ENCODE data around the gene MAST4.

MAST4 gene

GRCh38 chr5:67058998-67059743, 463.0 kb downstream of the MAST4 start:
- DNase-seq: no peak

GRCh38 chr5:67059744-67060490, 463.7 kb downstream of the MAST4 start:
- no peak for DNase-seq

DNA sequence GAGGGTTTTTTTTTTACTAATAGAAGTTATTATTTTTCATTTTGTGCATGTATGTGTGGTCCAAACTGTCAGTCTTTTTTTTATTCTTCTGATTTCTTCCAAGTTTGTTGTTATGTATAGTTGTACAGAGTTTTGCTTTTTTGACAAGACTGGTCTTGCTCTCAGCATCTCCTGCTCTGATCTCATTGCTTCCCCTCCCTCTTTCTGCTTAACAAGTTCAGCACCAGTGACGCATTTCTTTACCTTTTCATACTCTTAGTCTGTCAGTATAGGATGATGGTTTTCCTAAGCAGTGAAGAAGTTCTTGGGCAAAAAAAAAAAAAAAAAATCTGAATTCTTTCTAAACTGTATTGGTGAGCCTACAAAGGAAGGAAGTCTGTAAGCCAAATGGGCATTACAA, 465.3 kb downstream of the MAST4 start:
- no peak for DNase-seq

DNA sequence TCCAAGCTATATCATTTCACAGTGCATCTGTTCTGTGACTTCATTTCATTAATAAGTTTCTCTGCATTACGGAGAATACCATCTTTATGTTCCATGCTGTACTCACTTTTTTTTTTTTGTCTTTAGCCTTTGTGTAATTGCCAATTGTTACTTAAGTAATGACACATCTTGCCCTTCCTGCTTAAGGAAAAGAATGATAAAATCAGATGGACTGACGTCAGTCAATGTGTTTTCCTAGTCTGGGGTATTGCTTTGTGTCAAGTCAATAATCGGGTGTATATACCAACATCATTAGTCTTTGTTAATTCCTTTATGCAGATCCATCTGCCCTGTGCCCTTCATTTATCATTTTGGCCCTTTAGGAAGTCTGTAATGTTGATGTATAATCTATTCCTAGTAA, 466.9 kb downstream of the MAST4 start:
- no peak for DNase-seq

DNA sequence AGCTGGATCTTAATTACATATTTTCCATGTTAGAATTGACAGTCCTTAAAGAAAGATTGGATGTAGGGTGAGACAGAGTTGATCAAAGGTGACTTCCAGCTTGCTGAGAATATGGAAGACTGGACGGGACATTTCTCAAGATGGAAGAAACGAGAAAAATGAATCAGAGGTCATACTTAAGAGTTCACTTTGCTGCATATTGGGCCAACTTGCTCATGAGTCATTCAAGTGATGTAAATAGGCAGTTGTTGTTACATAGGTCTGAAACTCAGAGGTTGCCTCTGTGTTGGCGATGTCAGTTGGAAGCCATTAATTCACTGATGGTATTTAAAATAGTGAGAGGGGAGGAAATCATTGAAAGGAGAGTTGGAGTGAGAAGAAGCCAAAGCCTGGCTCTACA, 467.6 kb downstream of the MAST4 start:
- DNase-seq: no peak

DNA sequence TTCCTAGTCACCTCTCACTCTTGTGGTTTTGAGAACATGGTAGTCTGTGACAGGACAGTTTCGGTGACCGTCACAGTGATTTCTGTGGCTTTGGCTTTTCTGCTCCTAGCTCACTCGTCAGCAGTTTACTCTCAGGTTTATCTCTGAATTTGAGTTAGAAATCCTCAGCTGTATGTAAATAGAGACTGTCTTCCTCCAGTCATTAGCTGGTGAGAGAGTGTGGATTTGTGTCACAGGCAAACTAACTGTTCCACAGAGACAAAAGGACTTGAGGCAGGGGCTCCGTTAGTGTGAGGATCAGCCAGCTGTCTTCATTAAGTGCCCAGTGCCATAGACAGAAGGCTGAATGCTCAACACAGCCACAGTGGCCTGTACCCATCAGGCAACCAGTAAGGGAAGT, 469.0 kb downstream of the MAST4 start:
- no peak for DNase-seq

- no peak for DNase-seq
Observed at GRCh38 chr5:67065696-67066095, 469.5 kb downstream of the MAST4 start.

DNA sequence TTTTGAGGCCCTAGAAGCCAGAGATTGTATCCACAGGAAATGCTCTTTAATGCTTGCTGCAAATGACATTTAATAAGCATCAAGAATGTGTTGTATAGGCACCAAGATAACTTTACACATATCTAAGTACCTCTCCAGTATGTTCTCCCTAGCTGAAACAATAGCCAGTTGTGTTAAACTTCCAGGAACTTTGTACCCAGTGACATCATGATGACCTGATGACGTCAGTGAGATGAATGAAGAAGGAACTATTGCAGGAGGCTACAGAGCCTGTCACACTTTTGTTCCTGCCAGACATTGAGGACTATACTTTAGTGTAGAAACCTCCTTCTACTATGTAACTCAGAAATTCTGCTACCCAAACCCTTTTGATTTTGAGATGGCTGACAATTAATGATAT, 470.6 kb downstream of the MAST4 start:
- no peak for DNase-seq

DNA sequence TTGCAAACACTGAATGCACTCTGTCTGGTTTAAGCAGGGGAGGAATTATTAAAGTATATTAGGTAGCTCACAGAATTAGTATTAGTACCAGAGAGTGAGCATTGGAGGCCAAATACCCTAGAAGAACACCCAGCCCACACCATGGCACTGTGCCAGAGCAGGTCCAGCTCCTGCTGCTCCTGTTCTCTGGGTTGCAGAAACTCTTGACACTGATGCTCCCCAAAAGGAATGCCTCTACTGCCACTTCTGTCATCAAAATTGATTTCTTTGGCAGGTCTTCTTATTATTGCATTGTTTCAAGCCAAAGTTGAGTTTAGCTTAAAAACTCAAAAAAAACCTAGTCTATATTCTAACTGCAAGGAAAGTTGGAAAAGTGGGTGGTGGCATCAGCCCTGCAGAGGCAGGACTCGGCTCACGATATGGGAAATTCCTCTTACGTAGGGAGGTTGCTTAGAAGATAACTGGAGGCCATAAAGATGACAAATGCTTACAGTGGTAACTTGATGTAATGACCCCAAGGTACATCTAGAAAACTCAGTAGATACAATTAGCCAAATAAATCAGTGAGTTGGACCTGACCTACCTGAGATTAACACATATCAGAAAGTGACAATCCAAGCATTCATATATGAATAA, 477.0 kb downstream of the MAST4 start:
- DNase-seq: no peak

GRCh38 chr5:67077296-67077695, 481.1 kb downstream of the MAST4 start:
- no peak for DNase-seq

- no peak for DNase-seq
Observed at GRCh38 chr5:67081261-67081660, 485.1 kb downstream of the MAST4 start.

GRCh38 chr5:67082941-67083340, 486.7 kb downstream of the MAST4 start:
- DNase-seq: no peak

DNA sequence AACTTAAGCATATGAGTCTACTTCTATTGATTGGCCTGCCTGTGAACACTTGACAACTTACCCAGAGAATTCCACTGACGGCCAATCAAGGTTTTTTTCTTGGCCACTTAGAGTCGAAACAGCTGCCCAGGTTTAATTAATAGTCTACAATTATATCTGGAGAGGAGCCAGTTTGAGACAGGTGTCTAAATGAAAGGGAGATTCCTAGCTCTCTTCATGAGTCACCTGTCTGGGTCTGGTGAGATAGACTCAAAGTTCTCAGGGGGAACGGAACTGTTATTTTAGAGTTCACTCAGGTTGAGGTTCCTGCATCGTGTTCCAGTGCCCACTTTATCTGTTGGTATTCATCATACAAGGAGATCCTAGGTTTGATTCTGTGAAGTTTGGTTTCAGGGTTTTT, 489.4 kb downstream of the MAST4 start:
- DNase-seq: no peak

DNA sequence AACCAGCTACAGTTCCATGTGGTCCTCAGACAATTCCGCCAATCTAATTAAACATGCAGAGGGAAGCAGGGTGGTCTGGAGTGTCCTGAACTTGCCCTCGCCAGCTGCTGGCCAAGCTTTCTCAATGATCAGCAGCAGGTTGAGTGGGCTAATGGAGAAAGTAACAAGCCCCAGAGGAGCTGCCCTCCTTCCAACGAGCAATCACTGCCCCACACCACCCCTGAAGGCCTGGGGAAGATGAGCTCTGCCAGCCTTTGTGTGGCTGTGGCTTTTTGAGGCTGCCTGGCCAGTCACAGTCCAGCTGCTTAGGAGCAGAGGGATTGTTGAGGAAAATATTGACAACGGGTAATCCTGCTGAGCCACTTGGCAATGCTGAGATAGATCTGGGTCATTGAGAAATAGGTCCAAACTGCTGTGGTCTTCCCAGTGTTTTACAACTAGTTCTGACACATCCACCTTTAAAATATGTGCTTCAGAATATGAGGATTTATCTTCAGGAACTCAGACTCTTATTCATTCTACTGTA, 493.1 kb downstream of the MAST4 start:
- DNase-seq: no peak

DNA sequence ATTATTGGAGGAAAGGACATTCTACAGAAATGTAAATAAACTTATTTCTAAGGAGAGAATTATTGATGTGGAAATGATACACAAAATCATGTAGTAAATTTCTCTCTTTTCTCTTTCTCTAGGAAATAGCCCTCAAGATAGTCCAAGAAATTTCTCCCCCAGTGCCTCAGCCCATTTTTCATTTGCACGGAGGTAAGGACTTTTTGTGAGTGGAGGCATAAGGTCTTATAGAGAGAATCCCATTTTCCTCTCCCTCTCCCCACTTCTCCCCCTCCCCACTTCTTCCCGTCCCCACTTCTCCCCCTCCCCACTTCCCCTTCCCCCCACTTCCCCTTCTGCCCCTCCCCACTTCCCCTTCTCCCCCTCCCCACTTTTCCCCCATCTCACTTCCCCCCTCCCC, 493.8 kb downstream of the MAST4 start:
- DNase-seq: no peak

GRCh38 chr5:67090593-67090992, 494.4 kb downstream of the MAST4 start:
- DNase-seq: no peak

DNA sequence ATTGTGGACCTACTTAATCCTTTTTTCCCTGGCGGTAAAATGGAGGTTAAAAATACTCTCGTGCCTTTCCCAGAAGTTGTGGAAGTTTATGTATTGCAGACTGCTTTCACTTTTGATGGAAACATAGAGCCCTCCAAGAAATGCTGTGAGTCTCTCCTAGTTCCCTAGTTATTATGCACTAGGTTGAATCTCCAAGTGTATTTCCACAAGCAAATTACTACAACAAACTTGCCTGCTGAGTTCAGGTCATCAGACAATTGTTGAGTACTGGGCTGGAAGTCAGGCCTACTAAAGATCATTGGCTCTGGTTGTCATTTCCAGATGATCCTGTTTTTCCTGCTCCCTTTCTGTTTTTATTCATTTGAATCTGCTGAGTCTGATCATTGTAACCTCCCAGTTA, 496.3 kb downstream of the MAST4 start:
- no peak for DNase-seq

DNA sequence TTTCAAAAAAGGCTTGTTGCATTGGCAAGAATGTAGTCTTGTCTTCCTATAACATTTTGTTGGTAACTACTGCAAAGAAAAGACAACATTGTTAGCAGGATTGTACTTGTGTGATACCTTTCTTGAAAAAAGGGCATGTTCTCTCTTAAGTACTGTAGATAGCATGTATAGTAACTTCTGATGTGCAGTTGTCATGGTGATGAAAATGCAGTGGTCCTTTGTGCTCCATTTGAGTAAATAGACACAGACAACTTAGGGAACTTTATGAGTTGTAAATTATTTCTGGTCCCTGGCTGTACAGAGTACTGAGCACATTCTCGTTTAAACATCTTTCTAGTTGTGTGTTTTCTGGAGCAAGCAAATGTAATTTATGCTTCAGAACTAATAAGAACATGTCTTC, 497.1 kb downstream of the MAST4 start:
- no peak for DNase-seq

DNA sequence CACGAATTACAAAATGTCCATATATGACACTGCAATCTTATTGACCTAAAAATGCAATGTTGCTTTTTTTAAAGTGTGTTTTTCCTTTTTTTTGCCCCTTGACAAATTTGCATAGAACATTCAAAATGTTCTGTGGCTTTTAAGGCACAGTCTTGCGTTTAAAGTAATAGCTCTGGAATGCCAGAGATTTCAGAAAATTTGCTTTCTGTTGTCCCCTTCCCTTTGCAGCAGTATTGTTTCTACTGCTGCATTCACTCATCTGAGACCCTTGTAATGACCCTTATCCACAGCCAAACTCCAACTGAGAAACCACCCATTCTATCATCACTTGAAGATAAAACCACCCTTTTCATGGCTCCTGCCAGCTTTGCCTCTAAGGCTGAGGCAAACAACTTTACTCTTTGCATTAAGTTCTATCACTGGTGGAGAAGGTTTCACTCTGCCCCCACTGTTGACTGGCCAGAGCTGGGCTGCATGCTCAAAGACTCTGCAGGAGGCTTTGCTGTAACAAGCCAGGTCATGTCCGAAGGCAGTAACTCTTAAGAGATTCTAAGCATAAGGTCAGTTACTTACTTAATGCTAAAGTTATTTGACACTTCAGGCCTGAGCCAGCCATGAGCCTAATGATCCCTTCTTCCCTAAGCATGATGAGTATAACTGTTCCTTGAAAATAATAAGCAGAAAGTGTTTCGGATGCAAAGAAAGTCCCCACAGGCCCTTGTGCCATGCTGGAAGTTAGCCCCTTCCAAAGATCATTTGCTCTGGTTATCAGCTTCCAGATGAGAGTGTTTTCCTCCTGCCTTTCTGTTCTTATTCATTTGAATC, 498.5 kb downstream of the MAST4 start:
- no peak for DNase-seq

GRCh38 chr5:67095346-67096171, 499.4 kb downstream of the MAST4 start:
- no peak for DNase-seq

DNA sequence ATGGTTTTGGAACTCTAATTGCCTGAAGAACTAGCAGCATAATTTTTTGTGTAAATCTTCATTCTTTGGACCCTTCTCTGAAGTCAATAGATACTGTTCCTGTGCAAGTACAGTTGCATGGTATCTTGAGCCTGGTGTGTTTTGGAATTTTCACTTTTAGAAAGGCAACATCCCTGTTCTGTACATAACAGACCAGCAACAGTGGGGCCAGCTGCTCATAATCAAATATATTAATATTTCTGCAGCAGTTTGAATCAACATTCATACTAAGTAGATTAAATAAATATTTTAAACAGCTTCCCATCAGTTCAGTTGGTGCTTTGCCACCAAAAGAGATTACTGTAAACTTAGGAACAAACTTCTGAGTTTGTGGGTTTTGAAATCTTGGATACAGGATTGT, 502.5 kb downstream of the MAST4 start:
- DNase-seq: no peak

DNA sequence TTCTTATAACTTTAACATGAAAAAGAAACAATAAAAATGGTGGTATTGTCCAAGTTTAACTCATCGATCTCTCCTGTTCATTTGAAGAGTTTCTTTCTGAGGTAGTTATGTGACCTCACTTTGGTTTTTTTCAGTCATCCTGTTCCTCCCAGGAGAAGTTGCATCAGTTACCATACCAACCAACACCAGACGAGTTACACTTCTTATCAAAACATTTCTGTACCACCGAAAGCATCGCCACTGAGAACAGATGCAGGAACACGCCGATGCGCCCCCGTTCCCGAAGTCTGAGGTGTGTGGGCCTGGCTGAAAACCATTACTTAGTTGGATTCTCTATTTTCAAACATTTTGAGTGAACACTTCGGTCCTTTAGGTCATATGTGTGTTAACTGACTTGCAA, 504.1 kb downstream of the MAST4 start:
- DNase-seq: no peak
